ENCODE measurements around the gene RPL14.

- TF ChIP-seq CTCF (IDR thresholded peaks at IDR 0.05) = no peak
- TF ChIP-seq POLR2AphosphoS5 (IDR thresholded peaks at IDR 0.05) = no peak
- TF ChIP-seq POLR2A (IDR thresholded peaks at IDR 0.05) = no peak
- TF ChIP-seq EP300 (IDR thresholded peaks at IDR 0.05) = no peak
Observed at GRCh38 chr3:40487172-40487571, 30.0 kb downstream of the RPL14 start.
